Sigmoid colon (tissue), 7 donors: Measurements from ENCODE around the gene MOK. TPM values are rescaled to one million over a fixed set of nuclear protein-coding genes. Genes with fewer than 3 reads are reported as not detected.
"Not testable (repeated sequence)": the region's sequence is repeated elsewhere in the genome, so short reads cannot be mapped to it uniquely, and the experiment has no call there.

Source experiments
- DNase-seq: peaks from one replicate; pipeline ENCODE4 v3.0.0-alpha.2; 2019
- H3K27ac ChIP-seq, 4 donors: fragments of 200-600 bp; sonication (generic); one replicate each; pipeline ENCODE4 v1.5.1; 2016 to 2019; ENCODE audit warnings: mild to moderate bottlenecking in 1 of 4
- H3K27me3 ChIP-seq, 3 donors: fragments of 200-600 bp; sonication (generic); one replicate each; pipeline ENCODE4 v1.5.1; 2019; ENCODE audit warnings: mild to moderate bottlenecking in 1 of 3
- H3K36me3 ChIP-seq, 4 donors: fragments of 200-600 bp; sonication (generic); one replicate each; pipeline ENCODE4 v1.5.1; 2016 to 2019
- H3K4me1 ChIP-seq, 4 donors: fragments of 200-600 bp; sonication (generic); one replicate each; pipeline ENCODE4 v1.5.1; 2017 to 2019
- H3K4me3 ChIP-seq, 4 donors: fragments of 200-600 bp; sonication (generic); one replicate each; pipeline ENCODE4 v1.5.1; 2017 to 2019; ENCODE audit warnings: mild to moderate bottlenecking in 2 of 4, moderate library complexity in 1 of 4
- H3K9me3 ChIP-seq, 4 donors: fragments of 200-600 bp in 3 of 4; sonication (generic) in 3 of 4; one replicate each; pipeline versions ENCODE4 v1.5.1 to v1.6.1; 2013 to 2019
- EP300 ChIP-seq, 4 donors: sonication (generic); formaldehyde crosslinking; IDR thresholded peaks; one replicate each; pipeline ENCODE4 v1.6.1; 2017; ENCODE audit warnings: antibody characterized with exemption in 4 of 4
- POLR2A ChIP-seq, 2 donors: fragments of 450-650 bp; IDR thresholded peaks; one replicate each; pipeline ENCODE4 v1.6.1; 2016; ENCODE audit warnings: antibody characterized with exemption in 2 of 2, mild to moderate bottlenecking in 2 of 2, moderate library complexity in 2 of 2
- POLR2AphosphoS5 ChIP-seq, 4 donors: sonication (generic); formaldehyde crosslinking; IDR thresholded peaks; one replicate each; pipeline ENCODE4 v1.6.1; 2017; ENCODE audit warnings: antibody characterized with exemption in 4 of 4
- WGBS, 2 donors: extraction: QIAGEN DNeasy Blood & Tissue Kit; methylation state at CpG; one replicate each; pipeline ENCODE4 v1.1.7; 2013; 5-methylcytosine and 5-hydroxymethylcytosine counted together
- intact Hi-C: fragments of 100-400 bp; cut with DNase I; formaldehyde crosslinking; loops from one replicate; pipeline ENCODE4 v1.15.1; 2023
- polyA plus RNA-seq, 3 donors: library from polyadenylated mRNA; stranded (reverse); fragments of 200-250 nt; gene quantifications; one replicate each; pipeline ENCODE4 v1.2.3, GENCODE V29; 2013
- total RNA-seq, 4 donors: library from RNA; depleted of rRNA; stranded (reverse); fragments of >200 nt; gene quantifications; one replicate each; pipeline ENCODE4 v1.1.0, GENCODE V29; 2016
- TF ChIP-seq, protein P1 (sequence below), 4 experiments: fragments of 450-650 bp in 3 of 4; fragments of 200-600 bp in 1 of 4; IDR thresholded peaks; one replicate each; pipeline ENCODE4 v1.5.1; 2016 to 2019; ENCODE audit warnings: antibody characterized with exemption in 4 of 4, mild to moderate bottlenecking in 3 of 4, moderate library complexity in 2 of 4
- donor health status: healthy with polysubstance abuse.
- donor health status: Bipolar disorder and iron deficiency.
- donor health status: healthy.

The MOK gene
- total and polyA plus RNA-seq, 7 donors: 1.8 to 17.2 (median 9.4) TPM

GRCh38 chr14:102303664-102304063 lies 1.3 kb downstream of the MOK start:
- intact Hi-C loops: loop anchor here (2.0 kb wide), 1 partner anchor 165 kb away; the partner anchor contains the start of gene WDR20
- 95 to 97% methylated on average over 3 of the region's 3 CpGs for WGBS, 2 donors
- H3K27ac ChIP-seq: no peak overlapping the region
- H3K9me3 ChIP-seq: no peaks in the 10 kb centered on the region
- TF ChIP-seq, protein P1, sequence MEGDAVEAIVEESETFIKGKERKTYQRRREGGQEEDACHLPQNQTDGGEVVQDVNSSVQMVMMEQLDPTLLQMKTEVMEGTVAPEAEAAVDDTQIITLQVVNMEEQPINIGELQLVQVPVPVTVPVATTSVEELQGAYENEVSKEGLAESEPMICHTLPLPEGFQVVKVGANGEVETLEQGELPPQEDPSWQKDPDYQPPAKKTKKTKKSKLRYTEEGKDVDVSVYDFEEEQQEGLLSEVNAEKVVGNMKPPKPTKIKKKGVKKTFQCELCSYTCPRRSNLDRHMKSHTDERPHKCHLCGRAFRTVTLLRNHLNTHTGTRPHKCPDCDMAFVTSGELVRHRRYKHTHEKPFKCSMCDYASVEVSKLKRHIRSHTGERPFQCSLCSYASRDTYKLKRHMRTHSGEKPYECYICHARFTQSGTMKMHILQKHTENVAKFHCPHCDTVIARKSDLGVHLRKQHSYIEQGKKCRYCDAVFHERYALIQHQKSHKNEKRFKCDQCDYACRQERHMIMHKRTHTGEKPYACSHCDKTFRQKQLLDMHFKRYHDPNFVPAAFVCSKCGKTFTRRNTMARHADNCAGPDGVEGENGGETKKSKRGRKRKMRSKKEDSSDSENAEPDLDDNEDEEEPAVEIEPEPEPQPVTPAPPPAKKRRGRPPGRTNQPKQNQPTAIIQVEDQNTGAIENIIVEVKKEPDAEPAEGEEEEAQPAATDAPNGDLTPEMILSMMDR (IDR thresholded peaks at IDR 0.05): no peak
- TF ChIP-seq EP300 (IDR thresholded peaks at IDR 0.05) (no peak), POLR2A (IDR thresholded peaks at IDR 0.05) (no peak)
- no peak for DNase-seq
- peaks cover 0 to 17% (median 5%) of the 10 kb centered on the region in 4 donors for H3K4me1 ChIP-seq
- no peak overlapping the region for H3K4me3 ChIP-seq
- no peaks in the 10 kb centered on the region for H3K36me3 ChIP-seq
- no peaks in the 10 kb centered on the region for H3K27me3 ChIP-seq

GRCh38 chr14:102298303-102299070 lies 6.5 kb downstream of the MOK start:
- H3K27me3 ChIP-seq, intact Hi-C loops, H3K4me3 ChIP-seq, H3K27ac ChIP-seq, H3K9me3 ChIP-seq, H3K36me3 ChIP-seq, DNase-seq: not testable (repeated sequence)
- H3K4me1 ChIP-seq: peaks cover 0 to 11% (median 0%) of the 10 kb centered on the region in 4 donors
- 75 to 94% methylated on average over 12 of the region's 12 CpGs for WGBS, 2 donors

DNA sequence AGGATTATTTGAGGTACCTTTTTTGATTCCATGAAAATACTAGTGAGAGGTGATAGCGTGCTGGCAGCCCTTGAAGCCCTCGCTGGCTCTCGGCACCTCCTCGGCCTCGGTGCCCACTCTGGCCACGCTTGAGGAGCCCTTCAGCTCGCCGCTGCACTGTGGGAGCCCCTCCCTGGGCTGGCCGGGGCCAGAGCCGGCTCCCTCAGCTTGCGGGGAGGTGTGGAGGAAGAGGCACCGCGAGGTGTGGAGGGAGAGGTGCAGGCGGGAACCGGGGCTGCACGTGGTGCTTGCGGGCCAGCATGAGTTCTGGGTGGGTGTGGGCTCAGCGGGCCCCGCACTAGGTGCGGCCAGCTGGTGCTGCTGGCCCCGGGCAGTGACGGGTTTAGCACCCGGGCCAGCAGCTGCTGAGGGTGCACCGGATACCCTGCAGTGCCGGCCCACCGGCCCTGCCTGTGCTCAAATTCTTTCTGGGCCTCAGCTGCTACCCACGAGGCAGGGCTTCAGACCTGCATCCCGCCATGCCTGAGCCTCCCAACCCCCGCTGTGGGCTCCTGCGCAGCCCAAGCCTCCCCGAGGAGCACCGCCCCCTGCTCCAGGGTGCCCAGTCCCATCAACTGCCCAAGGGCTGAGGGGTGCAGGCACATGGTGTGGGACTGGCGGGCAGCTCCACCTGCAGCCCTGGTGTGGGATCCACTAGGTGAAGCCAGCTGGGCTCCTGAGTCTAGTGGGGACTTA lies 7.4 kb downstream of the MOK start:
- Histone ChIP-seq H3K27ac (no peak overlapping the region), H3K4me3 (no peak overlapping the region), H3K36me3 (no peaks in the 10 kb centered on the region), H3K27me3 (no peaks in the 10 kb centered on the region), H3K4me1 (peaks cover 0 to 10% (median 0%) of the 10 kb centered on the region in 4 donors), H3K9me3 (no peaks in the 10 kb centered on the region)
- TF ChIP-seq EP300 (IDR thresholded peaks at IDR 0.05) (no peak), POLR2A (IDR thresholded peaks at IDR 0.05) (no peak), POLR2AphosphoS5 (IDR thresholded peaks at IDR 0.05) (no peak)
- TF ChIP-seq, protein P1 (IDR thresholded peaks at IDR 0.05): no peak
- DNase-seq: no peak
- intact Hi-C loops: no loop called here
- 92 to 96% methylated on average over 33 of the region's 33 CpGs for WGBS, 2 donors

DNA sequence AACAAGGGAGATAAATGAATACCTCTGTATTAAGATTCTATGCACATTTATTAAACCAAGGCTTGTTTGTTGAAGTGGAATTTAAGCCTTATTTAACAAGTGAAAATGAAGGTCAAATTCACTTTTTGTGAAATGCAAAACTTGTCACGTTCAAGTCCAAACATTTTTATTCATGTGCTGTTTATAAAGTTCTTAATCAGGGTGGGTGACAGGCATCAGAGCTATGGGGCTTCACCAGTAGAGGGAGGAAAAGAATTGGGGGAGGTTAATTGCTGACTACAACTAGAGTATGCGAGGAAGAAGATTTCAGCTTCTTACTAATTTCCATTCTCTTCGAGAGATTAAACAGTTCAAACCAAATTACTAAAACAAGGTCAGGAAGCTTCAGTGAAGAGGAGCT lies 9.7 kb downstream of the MOK start:
- intact Hi-C loops: no loop called here
- DNase-seq: no peak
- no peaks in the 10 kb centered on the region for H3K36me3 ChIP-seq
- H3K27me3 ChIP-seq: no peaks in the 10 kb centered on the region
- H3K27ac ChIP-seq: peak overlapping the region; percentile 8 to 55 (median 44)
- TF ChIP-seq, protein P1 (IDR thresholded peaks at IDR 0.05): no peak
- WGBS, 2 donors: 75 to 82% methylated on average over 3 of the region's 3 CpGs
- peaks cover 0 to 10% (median 0%) of the 10 kb centered on the region in 4 donors for H3K4me1 ChIP-seq
- H3K9me3 ChIP-seq: no peaks in the 10 kb centered on the region
- H3K4me3 ChIP-seq: no peak overlapping the region

DNA sequence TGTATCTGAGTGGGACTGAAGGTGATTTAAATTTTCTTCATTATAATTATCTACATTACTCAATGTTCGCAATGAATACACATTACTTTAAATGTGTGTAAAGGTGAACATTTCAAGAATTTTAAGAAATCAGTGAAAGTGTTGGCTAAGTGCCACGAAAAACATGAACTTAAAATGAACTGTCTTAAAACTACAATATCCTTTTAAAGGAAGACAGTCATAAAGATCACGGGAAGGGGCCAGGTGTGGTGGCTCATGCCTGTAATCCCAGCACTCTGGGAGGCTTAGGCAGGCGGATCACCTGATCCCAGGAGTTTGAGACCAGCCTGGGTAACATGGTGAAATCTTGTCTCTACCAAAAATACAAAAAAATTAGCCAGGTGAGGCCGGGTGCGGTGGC lies 11.2 kb downstream of the MOK start:
- H3K27me3 ChIP-seq: no peaks in the 10 kb centered on the region
- H3K9me3 ChIP-seq: no peaks in the 10 kb centered on the region
- WGBS, 2 donors: 36 to 74% methylated on average over 6 of the region's 6 CpGs
- no peak overlapping the region for H3K4me3 ChIP-seq
- H3K27ac ChIP-seq: no peak overlapping the region
- no peaks in the 10 kb centered on the region for H3K36me3 ChIP-seq
- H3K4me1 ChIP-seq: peaks cover 0 to 10% (median 0%) of the 10 kb centered on the region in 4 donors
- intact Hi-C loops: no loop called here
- DNase-seq: no peak
- TF ChIP-seq POLR2AphosphoS5 (IDR thresholded peaks at IDR 0.05) (no peak), POLR2A (IDR thresholded peaks at IDR 0.05) (no peak), EP300 (IDR thresholded peaks at IDR 0.05) (no peak)
- TF ChIP-seq, protein P1 (IDR thresholded peaks at IDR 0.05): no peak
